DND-41 (cell line): ENCODE results near the gene FAM219A.

Experiments used
- EZH2 ChIP-seq: IDR thresholded peaks from 3 replicates; pipeline ENCODE4 v1.6.1; 2012; ENCODE audit warnings: borderline replicate concordance, low read depth, mild to moderate bottlenecking, moderate library complexity, low read length, inconsistent platforms; ENCODE audit not compliant: severe bottlenecking
- TF ChIP-seq, protein P1 (sequence below): IDR thresholded peaks from 2 replicates; pipeline ENCODE4 v1.5.1; 2012; ENCODE audit warnings: borderline replicate concordance, low read length, moderate library complexity, mild to moderate bottlenecking; ENCODE audit not compliant: poor library complexity, severe bottlenecking; ENCODE audit errors: extremely low read depth

DNA sequence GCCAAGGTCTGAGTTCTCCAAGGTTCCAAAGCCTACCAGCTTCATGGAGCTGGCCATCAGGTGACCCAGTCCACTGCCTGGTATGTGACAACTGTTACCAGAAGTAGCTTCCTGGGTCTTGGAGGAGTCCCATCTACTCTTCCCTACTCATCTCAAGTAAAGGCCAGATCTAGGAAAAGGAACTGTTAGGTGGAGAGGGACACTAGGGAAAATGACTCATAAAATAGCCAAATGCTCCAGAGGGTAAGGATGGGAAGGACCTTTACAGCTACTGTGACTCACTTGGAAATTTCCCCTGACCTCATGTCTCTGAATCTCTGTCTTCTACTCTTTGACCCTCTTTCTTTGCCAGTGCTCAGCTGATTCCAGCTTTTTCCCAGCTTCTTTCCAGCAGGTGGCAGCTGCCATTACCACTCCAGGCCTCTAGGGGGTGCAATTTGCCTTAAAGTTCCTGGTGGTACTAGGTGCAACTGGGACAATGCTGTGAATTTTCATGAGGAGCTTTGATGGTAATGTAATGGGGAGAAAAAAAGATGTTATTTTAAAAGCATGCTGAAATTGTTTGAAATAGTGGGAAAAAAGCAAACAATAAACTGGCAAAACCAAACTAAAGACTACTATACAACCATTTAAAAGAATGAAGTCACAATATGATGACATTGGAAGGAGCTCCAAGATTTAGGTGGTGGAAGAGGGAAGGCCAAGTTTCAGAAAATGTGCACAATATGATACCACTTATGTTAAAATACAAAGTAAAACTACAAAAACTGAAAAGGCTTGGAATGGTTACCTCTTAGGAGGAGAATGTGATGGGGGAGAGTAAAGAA is 54.6 kb downstream of the FAM219A start:
- TF ChIP-seq, protein P1, sequence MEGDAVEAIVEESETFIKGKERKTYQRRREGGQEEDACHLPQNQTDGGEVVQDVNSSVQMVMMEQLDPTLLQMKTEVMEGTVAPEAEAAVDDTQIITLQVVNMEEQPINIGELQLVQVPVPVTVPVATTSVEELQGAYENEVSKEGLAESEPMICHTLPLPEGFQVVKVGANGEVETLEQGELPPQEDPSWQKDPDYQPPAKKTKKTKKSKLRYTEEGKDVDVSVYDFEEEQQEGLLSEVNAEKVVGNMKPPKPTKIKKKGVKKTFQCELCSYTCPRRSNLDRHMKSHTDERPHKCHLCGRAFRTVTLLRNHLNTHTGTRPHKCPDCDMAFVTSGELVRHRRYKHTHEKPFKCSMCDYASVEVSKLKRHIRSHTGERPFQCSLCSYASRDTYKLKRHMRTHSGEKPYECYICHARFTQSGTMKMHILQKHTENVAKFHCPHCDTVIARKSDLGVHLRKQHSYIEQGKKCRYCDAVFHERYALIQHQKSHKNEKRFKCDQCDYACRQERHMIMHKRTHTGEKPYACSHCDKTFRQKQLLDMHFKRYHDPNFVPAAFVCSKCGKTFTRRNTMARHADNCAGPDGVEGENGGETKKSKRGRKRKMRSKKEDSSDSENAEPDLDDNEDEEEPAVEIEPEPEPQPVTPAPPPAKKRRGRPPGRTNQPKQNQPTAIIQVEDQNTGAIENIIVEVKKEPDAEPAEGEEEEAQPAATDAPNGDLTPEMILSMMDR: peak; percentile 97
- TF ChIP-seq EZH2: no peak
